HepG2 (cell line): ENCODE data around the gene ACP5. TPM values are rescaled to one million over a fixed set of nuclear protein-coding genes. Genes with fewer than 3 reads are reported as not detected.

Experiments
- BCL3 ChIP-seq: sonication (generic); formaldehyde crosslinking; IDR thresholded peaks from 2 replicates; pipeline ENCODE4 v1.5.1; 2020; ENCODE audit warnings: mild to moderate bottlenecking, missing genetic modification reagents, moderate library complexity
- CHCHD3 ChIP-seq: sonication (generic); formaldehyde crosslinking; IDR thresholded peaks from 2 replicates; pipeline ENCODE4 v1.8.0; 2022; ENCODE audit warnings: mild to moderate bottlenecking, missing genetic modification reagents, moderate library complexity
- ELF1 ChIP-seq: sonication (generic); formaldehyde crosslinking; IDR thresholded peaks from 2 replicates; pipeline ENCODE4 v1.4.0; 2020; ENCODE audit warnings: missing genetic modification reagents
- GABPB1 ChIP-seq: IDR thresholded peaks from 2 replicates; pipeline ENCODE4 v1.6.1; 2016; ENCODE audit warnings: mild to moderate bottlenecking, missing genetic modification reagents, moderate library complexity, missing compliant biosample characterization
- HOXA9 ChIP-seq: sonication (generic); formaldehyde crosslinking; IDR thresholded peaks from 2 replicates; pipeline ENCODE4 v1.8.1; 2022; ENCODE audit warnings: missing genetic modification reagents, mild to moderate bottlenecking, moderate library complexity, borderline replicate concordance
- JUNB ChIP-seq: sonication (generic); formaldehyde crosslinking; IDR thresholded peaks from 2 replicates; pipeline ENCODE4 v1.8.0; 2022; ENCODE audit warnings: missing genetic modification reagents, mild to moderate bottlenecking, borderline replicate concordance
- NFATC3 ChIP-seq: sonication (generic); formaldehyde crosslinking; IDR thresholded peaks from 2 replicates; pipeline ENCODE4 v1.5.1; 2020; ENCODE audit warnings: mild to moderate bottlenecking, missing genetic modification reagents
- SIX1 ChIP-seq: sonication (generic); formaldehyde crosslinking; IDR thresholded peaks from 2 replicates; pipeline ENCODE4 v1.4.0; 2020; ENCODE audit warnings: missing genetic modification reagents, borderline replicate concordance
- SSRP1 ChIP-seq: IDR thresholded peaks from 2 replicates; pipeline ENCODE4 v1.6.1; 2016; ENCODE audit warnings: control low read depth
- TCF7L2 ChIP-seq: IDR thresholded peaks from 2 replicates; pipeline ENCODE4 v1.6.1; 2011; ENCODE audit warnings: mild to moderate bottlenecking, low read depth, low read length, moderate library complexity
- ZBTB26 ChIP-seq: IDR thresholded peaks from 2 replicates; pipeline ENCODE4 v1.6.1; 2016; ENCODE audit warnings: missing compliant biosample characterization, missing genetic modification reagents, borderline replicate concordance
- ZNF180 ChIP-seq: sonication (generic); formaldehyde crosslinking; IDR thresholded peaks from 2 replicates; pipeline ENCODE4 v1.4.0; 2020; ENCODE audit warnings: low read depth, missing genetic modification reagents, borderline replicate concordance
- ZNF263 ChIP-seq: sonication (generic); formaldehyde crosslinking; IDR thresholded peaks from 2 replicates; pipeline ENCODE4 v1.4.0; 2020; ENCODE audit warnings: missing genetic modification reagents
- ZNF280D ChIP-seq: sonication (generic); formaldehyde crosslinking; IDR thresholded peaks from 2 replicates; pipeline ENCODE4 v1.5.1; 2020; ENCODE audit warnings: mild to moderate bottlenecking, missing genetic modification reagents
- ZNF549 ChIP-seq: sonication (generic); formaldehyde crosslinking; IDR thresholded peaks from 2 replicates; pipeline ENCODE4 v1.5.0; 2020; ENCODE audit warnings: missing genetic modification reagents
- ZNF563 ChIP-seq: sonication (generic); formaldehyde crosslinking; IDR thresholded peaks from 2 replicates; pipeline ENCODE4 v1.8.0; 2022; ENCODE audit warnings: mild to moderate bottlenecking, moderate library complexity, missing genetic modification reagents
- ZNF646 ChIP-seq: sonication (generic); formaldehyde crosslinking; IDR thresholded peaks from 2 replicates; pipeline ENCODE4 v1.9.0; 2021; ENCODE audit warnings: mild to moderate bottlenecking, missing genetic modification reagents
- polyA plus RNA-seq, 8 experiments: library from polyadenylated mRNA; depleted of rRNA in 3 of 8; stranded (reverse) in 7 of 8; unstranded in 1 of 8; fragments of >200 nt; fragmentation: Illumina TruSeq in 4 of 8; extraction: Trizol in 4 of 8; gene quantifications; 2 replicates each; pipeline versions ENCODE4 v1.2.1 to v1.2.3, GENCODE V29; 2011 to 2016; ENCODE audit warnings: low read depth in 4 of 8, missing spikeins in 1 of 8, mixed read lengths in 1 of 8; ENCODE audit not compliant: insufficient read depth in 1 of 8
- total RNA-seq, 5 experiments: library from RNA; depleted of rRNA; stranded (reverse); fragments of >200 nt; fragmentation: Illumina TruSeq; extraction: Trizol; gene quantifications; 2 replicates each; pipeline ENCODE4 v1.2.3, GENCODE V29; 2016; ENCODE audit warnings: low read depth in 1 of 5

The ACP5 gene
- total and polyA plus RNA-seq, 2 of the 13 experiments (the other 11 are each of a cell fraction or from before 2014, with no cell fraction given), result 1.3 to 6.7 TPM

GRCh38 chr19:11528551-11529341 lies 48.7 kb downstream of the ACP5 start, which contains the start of gene ECSIT (continued):
- TF ChIP-seq ZBTB26 (CRISPR knock-in tag) (0 out of 2 replicates have a peak, but pooled peaks have one; percentile 38), ZNF180 (CRISPR knock-in tag) (no peak), ZNF563 (CRISPR knock-in tag) (peak; percentile 33; the same call in 1 of the 2 replicates), BCL3 (CRISPR knock-in tag) (peak; percentile 79; the same call in 1 of the 2 replicates), ELF1 (CRISPR knock-in tag) (peak; percentile 70), SIX1 (CRISPR knock-in tag) (no peak), ZNF549 (0 out of 2 replicates have a peak, but pooled peaks have one; percentile 37), HOXA9 (CRISPR knock-in tag) (no peak), JUNB (no peak), ZNF263 (CRISPR knock-in tag) (no peak), ZNF280D (CRISPR knock-in tag) (peak; percentile 78; the same call in 1 of the 2 replicates), SSRP1 (CRISPR knock-in tag) (no peak), CHCHD3 (CRISPR knock-in tag) (no peak), GABPB1 (peak; percentile 99), NFATC3 (CRISPR knock-in tag) (0 out of 2 replicates have a peak, but pooled peaks have one; percentile 67), ZNF646 (no peak), TCF7L2 (no peak)
